ENCODE data around the gene RXRA.

The RXRA gene

DNA sequence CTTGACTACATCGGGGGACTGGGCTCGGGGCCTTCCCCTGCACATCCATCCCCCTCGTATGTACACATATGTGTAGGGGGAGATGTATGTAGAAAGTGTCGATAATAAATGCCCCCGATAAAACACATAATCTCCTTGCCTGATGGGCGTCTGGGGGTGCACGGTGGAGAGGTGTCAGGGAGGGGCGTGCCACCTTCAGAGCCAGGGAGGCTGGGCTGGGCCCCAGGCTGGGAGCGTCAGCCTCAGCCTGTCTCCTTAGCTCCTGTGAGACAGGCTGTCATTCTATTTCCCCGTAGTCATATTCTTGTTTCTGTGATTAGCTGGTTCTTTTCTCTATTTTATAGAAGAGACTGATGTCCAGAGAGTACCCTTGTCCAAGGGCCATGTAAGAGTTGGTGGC is 4.7 kb upstream of the RXRA start:
- ChIA-PET CTCF (interaction anchor here (1.0 to 1.7 kb wide), 4 partner anchors 22 to 150 kb away, joined by 3 to 4 read pairs (median 4); no protein-coding TSS in a partner anchor), POLR2A (no interaction called here)
- H3K36me3 ChIP-seq (ENCODE audit: control insufficient read depth in 4 of 4, insufficient read depth in 4 of 4, low read length in 3 of 4) = no peaks in the 10 kb centered on the region
- H3K27me3 ChIP-seq (replicated peaks in 2 of 5; ENCODE audit: control insufficient read depth in 4 of 5, insufficient read depth in 5 of 5, low read length in 4 of 5) = no peaks in the 10 kb centered on the region
- no peak for DNase-seq
- H3K27ac ChIP-seq (ENCODE audit: insufficient read depth in 1 of 2, low read depth in 1 of 2, low read length in 2 of 2, poor library complexity in 1 of 2, severe bottlenecking in 2 of 2) = no peak overlapping the region
- H3K4me1 ChIP-seq (ENCODE audit: control extremely low read depth in 1 of 4, control insufficient read depth in 4 of 4, insufficient read depth in 4 of 4, low read length in 3 of 4) = peaks cover 0 to 37% (median 29%) of the 10 kb centered on the region in 4 experiments
- no peaks in the 10 kb centered on the region for H3K9me3 ChIP-seq (ENCODE audit: control extremely low read depth in 1 of 5, control insufficient read depth in 4 of 5, insufficient read depth in 2 of 5, low read depth in 1 of 5, low read length in 4 of 5)
- WGBS (ENCODE audit: insufficient coverage) = 97% methylated on average over 5 of the region's 10 CpGs
- no peak overlapping the region for H3K4me3 ChIP-seq (ENCODE audit: control insufficient read depth in 1 of 7, extremely low read depth in 1 of 7, insufficient read depth in 4 of 7, low read depth in 2 of 7, low read length in 6 of 7)

DNA sequence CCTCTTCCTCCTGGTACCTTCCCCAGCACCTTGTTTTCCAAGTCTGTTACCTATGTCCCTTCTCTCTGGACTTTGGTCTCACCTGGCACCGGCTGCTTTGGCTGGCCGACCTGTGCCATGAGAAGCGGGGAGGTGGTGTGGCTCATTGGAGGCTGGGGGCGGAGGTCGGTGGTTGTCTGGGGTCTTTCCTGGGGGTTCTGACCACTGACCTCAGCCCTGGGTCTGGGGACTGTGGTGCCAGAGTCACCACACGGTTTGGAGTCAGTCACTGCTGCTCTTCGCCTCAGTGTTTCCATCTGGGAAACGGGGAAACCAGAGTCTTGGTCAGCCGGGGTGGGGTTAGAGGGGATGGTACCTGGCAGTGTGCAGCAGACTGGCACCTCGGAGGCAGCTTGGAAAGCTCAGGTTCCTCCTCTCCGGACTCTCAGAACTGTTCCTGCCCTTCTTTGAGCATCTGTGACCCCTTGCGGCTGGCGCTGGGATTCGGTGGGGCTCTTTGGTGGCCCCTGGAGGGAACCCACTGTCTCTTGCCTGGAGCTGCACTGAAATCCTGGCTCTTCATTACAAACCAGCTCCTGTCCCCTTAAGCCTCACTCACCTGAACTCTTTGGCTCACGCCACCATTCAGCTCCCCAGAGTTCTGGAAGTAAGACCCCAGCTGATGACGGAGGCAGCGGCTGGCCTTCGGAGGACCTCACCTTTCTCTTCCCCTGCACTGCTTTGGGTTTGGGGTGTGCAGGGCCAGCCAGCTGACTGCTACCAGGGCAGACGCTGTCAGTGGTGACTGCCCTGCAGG is 4.1 kb upstream of the RXRA start:
- ChIA-PET POLR2A (no interaction called here), CTCF (interaction anchor here (0.6 to 1.7 kb wide), 6 partner anchors 23 to 151 kb away, joined by 3 to 4 read pairs (median 4); no protein-coding TSS in a partner anchor)
- H3K4me1 ChIP-seq (ENCODE audit: control extremely low read depth in 1 of 4, control insufficient read depth in 4 of 4, insufficient read depth in 4 of 4, low read length in 3 of 4) = peaks cover 0 to 34% (median 27%) of the 10 kb centered on the region in 4 experiments

DNA sequence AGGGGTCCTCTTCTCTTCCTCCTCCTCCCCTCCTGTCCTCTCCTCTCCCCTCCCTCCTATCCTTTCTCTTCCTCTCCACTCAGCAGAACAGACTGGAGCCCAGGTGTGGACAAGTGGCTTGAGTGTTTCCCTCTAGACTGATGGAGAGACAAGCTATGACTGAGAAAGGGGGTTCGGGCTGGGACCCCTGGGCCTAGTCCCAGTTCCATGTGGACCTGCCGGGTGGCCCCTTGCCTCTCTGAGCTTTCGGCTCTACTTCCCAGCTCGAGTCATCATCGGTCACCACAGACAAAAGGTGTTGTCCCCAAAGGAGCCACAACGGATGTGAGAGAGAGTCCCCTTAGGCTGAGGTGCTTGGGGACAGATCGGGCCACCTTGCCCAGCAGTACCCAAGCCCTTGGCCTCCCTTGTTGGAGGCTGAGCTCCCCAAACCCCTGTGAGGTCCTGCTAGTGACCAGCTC is 3.4 kb upstream of the RXRA start:
- peaks cover 0 to 36% (median 32%) of the 10 kb centered on the region in 4 experiments for H3K4me1 ChIP-seq (ENCODE audit: control extremely low read depth in 1 of 4, control insufficient read depth in 4 of 4, insufficient read depth in 4 of 4, low read length in 3 of 4)
- no peaks in the 10 kb centered on the region for H3K27me3 ChIP-seq (replicated peaks in 2 of 5; ENCODE audit: control insufficient read depth in 4 of 5, insufficient read depth in 5 of 5, low read length in 4 of 5)
- no peak overlapping the region for H3K4me3 ChIP-seq (ENCODE audit: control insufficient read depth in 1 of 7, extremely low read depth in 1 of 7, insufficient read depth in 4 of 7, low read depth in 2 of 7, low read length in 6 of 7)
- ChIA-PET POLR2A (no interaction called here), CTCF (interaction anchor here (0.6 to 1.7 kb wide), 6 partner anchors 22 to 152 kb away, joined by 3 to 4 read pairs (median 4); no protein-coding TSS in a partner anchor)
- H3K9me3 ChIP-seq (ENCODE audit: control extremely low read depth in 1 of 5, control insufficient read depth in 4 of 5, insufficient read depth in 2 of 5, low read depth in 1 of 5, low read length in 4 of 5) = no peaks in the 10 kb centered on the region
- no peak overlapping the region for H3K27ac ChIP-seq (ENCODE audit: insufficient read depth in 1 of 2, low read depth in 1 of 2, low read length in 2 of 2, poor library complexity in 1 of 2, severe bottlenecking in 2 of 2)
- DNase-seq = no peak
- no peaks in the 10 kb centered on the region for H3K36me3 ChIP-seq (ENCODE audit: control insufficient read depth in 4 of 4, insufficient read depth in 4 of 4, low read length in 3 of 4)
- WGBS (ENCODE audit: insufficient coverage) = 96% methylated on average over 7 of the region's 7 CpGs

More for the DNA sequence above, 4.1 kb upstream of the RXRA start:
- Histone ChIP-seq H3K9me3 (ENCODE audit: control extremely low read depth in 1 of 5, control insufficient read depth in 4 of 5, insufficient read depth in 2 of 5, low read depth in 1 of 5, low read length in 4 of 5) (no peaks in the 10 kb centered on the region), H3K4me3 (ENCODE audit: control insufficient read depth in 1 of 7, extremely low read depth in 1 of 7, insufficient read depth in 4 of 7, low read depth in 2 of 7, low read length in 6 of 7) (no peak overlapping the region), H3K27ac (ENCODE audit: insufficient read depth in 1 of 2, low read depth in 1 of 2, low read length in 2 of 2, poor library complexity in 1 of 2, severe bottlenecking in 2 of 2) (no peak overlapping the region), H3K36me3 (ENCODE audit: control insufficient read depth in 4 of 4, insufficient read depth in 4 of 4, low read length in 3 of 4) (no peaks in the 10 kb centered on the region), H3K27me3 (replicated peaks in 2 of 5; ENCODE audit: control insufficient read depth in 4 of 5, insufficient read depth in 5 of 5, low read length in 4 of 5) (no peaks in the 10 kb centered on the region)
- no peak for DNase-seq
- 95% methylated on average over 12 of the region's 19 CpGs for WGBS (ENCODE audit: insufficient coverage)

DNA sequence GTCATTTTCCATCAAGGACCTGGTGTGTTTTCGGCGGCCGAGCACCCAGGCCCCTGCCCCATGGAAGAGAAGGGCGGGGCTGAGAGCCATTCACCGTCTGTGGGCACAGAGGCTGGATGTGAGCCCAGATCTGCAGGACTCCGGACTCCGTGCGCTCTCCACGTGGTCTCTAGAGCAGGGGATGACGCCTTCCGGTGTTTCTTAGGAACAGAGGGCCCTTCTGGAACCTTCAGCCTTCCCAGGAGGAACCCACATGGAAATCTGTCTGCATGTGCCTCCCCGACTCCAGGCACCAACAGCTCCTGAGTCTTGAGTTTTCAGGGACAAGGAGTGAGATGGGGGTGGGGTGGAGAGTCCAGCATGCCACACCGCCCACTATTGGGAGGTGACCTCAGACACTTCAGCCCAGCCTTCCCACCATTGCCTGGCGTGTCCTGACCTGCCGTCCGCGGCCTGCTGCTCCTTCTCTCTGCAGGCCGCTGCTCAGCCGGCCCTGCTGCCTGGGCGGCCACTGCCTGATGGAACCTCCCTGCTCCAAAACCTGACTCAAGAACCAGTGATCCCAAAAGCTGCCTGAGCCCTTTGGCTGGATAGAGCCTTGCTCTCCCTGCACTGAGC is 2.4 kb upstream of the RXRA start:
- no peak for DNase-seq
- Histone ChIP-seq H3K27ac (ENCODE audit: insufficient read depth in 1 of 2, low read depth in 1 of 2, low read length in 2 of 2, poor library complexity in 1 of 2, severe bottlenecking in 2 of 2) (no peak overlapping the region), H3K27me3 (replicated peaks in 2 of 5; ENCODE audit: control insufficient read depth in 4 of 5, insufficient read depth in 5 of 5, low read length in 4 of 5) (no peaks in the 10 kb centered on the region), H3K4me3 (ENCODE audit: control insufficient read depth in 1 of 7, extremely low read depth in 1 of 7, insufficient read depth in 4 of 7, low read depth in 2 of 7, low read length in 6 of 7) (no peak overlapping the region), H3K9me3 (ENCODE audit: control extremely low read depth in 1 of 5, control insufficient read depth in 4 of 5, insufficient read depth in 2 of 5, low read depth in 1 of 5, low read length in 4 of 5) (no peaks in the 10 kb centered on the region), H3K4me1 (ENCODE audit: control extremely low read depth in 1 of 4, control insufficient read depth in 4 of 4, insufficient read depth in 4 of 4, low read length in 3 of 4) (peaks cover 0 to 43% (median 40%) of the 10 kb centered on the region in 4 experiments), H3K36me3 (ENCODE audit: control insufficient read depth in 4 of 4, insufficient read depth in 4 of 4, low read length in 3 of 4) (no peaks in the 10 kb centered on the region)
- ChIA-PET POLR2A (no interaction called here), CTCF (interaction anchor here (1.0 kb wide), 1 partner anchor 32 kb away, joined by 3 read pairs; no protein-coding TSS in a partner anchor)
- 71% methylated on average over 20 of the region's 20 CpGs for WGBS (ENCODE audit: insufficient coverage)

DNA sequence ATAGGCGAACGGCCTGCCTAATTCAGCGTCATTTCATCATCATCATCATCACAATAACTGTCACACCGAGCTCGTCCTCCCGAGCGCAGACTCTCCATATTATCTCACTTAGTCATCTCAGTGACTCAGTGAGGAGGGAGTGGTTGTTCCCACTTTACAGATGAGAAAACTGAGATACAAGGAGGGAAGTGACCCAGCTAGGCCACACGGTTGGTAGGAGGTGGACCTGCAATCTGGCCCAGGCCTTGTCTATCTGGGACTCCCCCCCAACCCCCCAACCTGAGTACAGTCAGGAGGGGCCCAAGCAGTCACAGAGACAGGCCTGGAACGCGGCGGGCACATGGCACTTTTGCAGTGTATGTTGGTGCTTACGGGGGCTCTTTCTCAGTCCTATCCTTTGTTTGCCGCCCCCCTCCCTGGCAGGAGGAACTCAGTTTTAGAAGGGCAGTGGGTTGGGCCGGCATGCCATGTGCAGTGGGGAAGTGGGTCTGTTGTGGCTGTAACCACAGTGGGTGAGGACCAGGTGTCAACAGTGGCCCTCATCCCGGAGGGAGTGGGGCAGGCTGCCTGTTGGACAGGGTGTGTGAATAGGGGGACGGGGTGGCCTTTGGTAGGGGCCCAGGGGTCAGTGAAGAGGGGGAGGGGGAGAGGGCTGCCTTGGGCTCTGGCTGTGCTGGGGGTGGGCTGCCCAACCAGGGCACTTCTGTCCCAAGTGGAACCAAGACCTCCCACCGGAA is 1.7 kb upstream of the RXRA start:
- peak overlapping the region in 4 of 7 experiments; percentile 73 to 92 (median 84) for H3K4me3 ChIP-seq (ENCODE audit: control insufficient read depth in 1 of 7, extremely low read depth in 1 of 7, insufficient read depth in 4 of 7, low read depth in 2 of 7, low read length in 6 of 7)
- CTCF ChIA-PET = interaction anchor here (0.9 to 1.4 kb wide), 7 partner anchors 11 to 60 kb away, joined by 3 to 6 read pairs (median 4); no protein-coding TSS in a partner anchor
- WGBS (ENCODE audit: insufficient coverage) = 23% methylated on average over 4 of the region's 17 CpGs
- H3K27ac ChIP-seq (ENCODE audit: insufficient read depth in 1 of 2, low read depth in 1 of 2, low read length in 2 of 2, poor library complexity in 1 of 2, severe bottlenecking in 2 of 2) = no peak overlapping the region
- POLR2A ChIA-PET = no interaction called here
- peak in 2 of 3 donors; percentile 65 to 72 for DNase-seq
- H3K9me3 ChIP-seq (ENCODE audit: control extremely low read depth in 1 of 5, control insufficient read depth in 4 of 5, insufficient read depth in 2 of 5, low read depth in 1 of 5, low read length in 4 of 5) = no peaks in the 10 kb centered on the region
- H3K36me3 ChIP-seq (ENCODE audit: control insufficient read depth in 4 of 4, insufficient read depth in 4 of 4, low read length in 3 of 4) = no peaks in the 10 kb centered on the region
- no peaks in the 10 kb centered on the region for H3K27me3 ChIP-seq (replicated peaks in 2 of 5; ENCODE audit: control insufficient read depth in 4 of 5, insufficient read depth in 5 of 5, low read length in 4 of 5)
- H3K4me1 ChIP-seq (ENCODE audit: control extremely low read depth in 1 of 4, control insufficient read depth in 4 of 4, insufficient read depth in 4 of 4, low read length in 3 of 4) = peaks cover 0 to 47% (median 44%) of the 10 kb centered on the region in 4 experiments

DNA sequence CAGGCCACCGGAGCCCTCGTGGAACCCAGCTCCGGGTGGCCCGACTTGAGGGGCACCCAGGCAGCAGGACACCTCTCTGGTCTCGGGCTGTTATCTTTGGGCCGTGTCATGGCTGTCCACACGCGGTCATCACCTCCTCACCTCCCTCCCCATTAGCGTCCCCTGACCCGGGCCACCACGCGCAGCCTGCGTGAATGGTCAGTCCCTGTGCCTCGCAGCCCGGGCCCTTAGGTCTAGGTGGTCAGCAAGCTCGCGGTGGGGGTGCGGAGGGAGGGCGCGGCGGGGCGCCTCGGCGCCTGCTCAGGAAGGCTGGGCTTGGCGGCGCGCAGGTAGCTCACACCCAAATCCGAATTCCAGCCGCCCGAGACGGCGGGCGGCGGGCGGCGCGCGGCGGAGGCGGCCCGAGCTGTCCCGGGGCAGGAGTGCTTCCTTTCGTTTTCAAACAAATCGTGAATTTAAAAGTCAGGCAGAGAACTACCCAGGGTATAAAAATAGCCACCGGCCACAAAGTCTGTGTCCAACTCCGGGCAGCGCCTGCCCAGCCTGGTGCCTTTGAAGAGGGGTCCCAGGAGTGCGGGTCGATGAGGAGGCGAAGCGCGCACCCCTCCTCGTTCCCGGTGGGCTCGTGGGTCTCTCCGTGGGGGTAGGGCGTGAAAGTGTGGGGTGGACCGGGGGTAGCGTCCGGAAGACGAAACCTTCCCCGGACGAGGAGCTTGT is 1.0 kb upstream of the RXRA start:
- peaks cover 0 to 55% (median 48%) of the 10 kb centered on the region in 4 experiments for H3K4me1 ChIP-seq (ENCODE audit: control extremely low read depth in 1 of 4, control insufficient read depth in 4 of 4, insufficient read depth in 4 of 4, low read length in 3 of 4)
- DNase-seq = peak in 2 of 3 donors; percentile 59 to 70
- H3K27ac ChIP-seq (ENCODE audit: insufficient read depth in 1 of 2, low read depth in 1 of 2, low read length in 2 of 2, poor library complexity in 1 of 2, severe bottlenecking in 2 of 2) = peak overlapping the region in 1 of 2 experiments; percentile 58
- CTCF ChIA-PET = interaction anchor here (0.7 to 1.4 kb wide), 8 partner anchors 10 to 146 kb away, joined by 3 to 6 read pairs (median 4); no protein-coding TSS in a partner anchor
- H3K36me3 ChIP-seq (ENCODE audit: control insufficient read depth in 4 of 4, insufficient read depth in 4 of 4, low read length in 3 of 4) = no peaks in the 10 kb centered on the region
- 4% methylated on average over 42 of the region's 63 CpGs for WGBS (ENCODE audit: insufficient coverage)
- H3K4me3 ChIP-seq (ENCODE audit: control insufficient read depth in 1 of 7, extremely low read depth in 1 of 7, insufficient read depth in 4 of 7, low read depth in 2 of 7, low read length in 6 of 7) = peak overlapping the region; percentile 28 to 92 (median 78)
- no peaks in the 10 kb centered on the region for H3K27me3 ChIP-seq (replicated peaks in 2 of 5; ENCODE audit: control insufficient read depth in 4 of 5, insufficient read depth in 5 of 5, low read length in 4 of 5)
- H3K9me3 ChIP-seq (ENCODE audit: control extremely low read depth in 1 of 5, control insufficient read depth in 4 of 5, insufficient read depth in 2 of 5, low read depth in 1 of 5, low read length in 4 of 5) = no peaks in the 10 kb centered on the region
- POLR2A ChIA-PET = no interaction called here

Data from common myeloid progenitor, CD34-positive (primary cell).